Stomach (tissue), 4 donors: Measurements from ENCODE around the gene QPCT.

ENCODE experiments used
- CTCF ChIP-seq, 7 experiments: fragments of 450-650 bp in 4 of 7; fragments of 200-600 bp in 3 of 7; sonication (generic) in 3 of 7; IDR thresholded peaks; one replicate each; pipeline ENCODE4 v1.5.1; 2016 to 2019; ENCODE audit warnings: antibody characterized with exemption in 7 of 7, control low read depth in 2 of 7, mild to moderate bottlenecking in 1 of 7
- POLR2A ChIP-seq, 4 donors: fragments of 450-650 bp; IDR thresholded peaks; one replicate each; pipeline ENCODE4 v1.6.1; 2016; ENCODE audit warnings: antibody characterized with exemption in 4 of 4, control low read depth in 2 of 4, mild to moderate bottlenecking in 1 of 4, moderate library complexity in 1 of 4

GRCh38 chr2:37302701-37303252 is 41.7 kb upstream of the QPCT start:
- TF ChIP-seq CTCF (IDR thresholded peaks at IDR 0.05) (no peak), POLR2A (IDR thresholded peaks at IDR 0.05) (no peak)
